ENCODE data around the gene NF2. TPM values are rescaled to one million over a fixed set of nuclear protein-coding genes. Genes with fewer than 3 reads are reported as not detected.

The NF2 gene
- total RNA-seq, 1 donor from 2014 or later: 35.4 TPM

GRCh38 chr22:29705651-29706050, 102.2 kb downstream of the NF2 start:
- DNase-seq: no peak
- H3K4me3 Mint-ChIP-seq (ENCODE audit: unreplicated experiment): no peak overlapping the region
- no peaks in the 10 kb centered on the region for H3K9me3 Mint-ChIP-seq (ENCODE audit: unreplicated experiment)
- no peaks in the 10 kb centered on the region for H3K36me3 Mint-ChIP-seq (ENCODE audit: unreplicated experiment)
- H3K4me1 Mint-ChIP-seq (ENCODE audit: low read depth, unreplicated experiment): peaks cover 27% of the 10 kb centered on the region
- H3K27me3 Mint-ChIP-seq (ENCODE audit: unreplicated experiment): peaks cover 3% of the 10 kb centered on the region
- TF ChIP-seq CTCF (IDR thresholded peaks at IDR 0.05; ENCODE audit: partially characterized antibody, unreplicated experiment): no peak
- H3K27ac Mint-ChIP-seq (ENCODE audit: unreplicated experiment): no peak overlapping the region

GRCh38 chr22:29706486-29706885, 103.1 kb downstream of the NF2 start:
- no peak for TF ChIP-seq CTCF (IDR thresholded peaks at IDR 0.05; ENCODE audit: partially characterized antibody, unreplicated experiment)
- Mint-ChIP-seq H3K27me3 (ENCODE audit: unreplicated experiment) (peaks cover 3% of the 10 kb centered on the region), H3K36me3 (ENCODE audit: unreplicated experiment) (no peaks in the 10 kb centered on the region), H3K4me1 (ENCODE audit: low read depth, unreplicated experiment) (peaks cover 24% of the 10 kb centered on the region), H3K4me3 (ENCODE audit: unreplicated experiment) (no peak overlapping the region), H3K9me3 (ENCODE audit: unreplicated experiment) (no peaks in the 10 kb centered on the region), H3K27ac (ENCODE audit: unreplicated experiment) (peak overlapping the region; percentile 22)
- DNase-seq: no peak

GRCh38 chr22:29707010-29707409, 103.6 kb downstream of the NF2 start:
- no peak for TF ChIP-seq CTCF (IDR thresholded peaks at IDR 0.05; ENCODE audit: partially characterized antibody, unreplicated experiment)
- H3K4me3 Mint-ChIP-seq (ENCODE audit: unreplicated experiment): no peak overlapping the region
- no peak for DNase-seq
- H3K9me3 Mint-ChIP-seq (ENCODE audit: unreplicated experiment): no peaks in the 10 kb centered on the region
- H3K27ac Mint-ChIP-seq (ENCODE audit: unreplicated experiment): peak overlapping the region; percentile 38
- peaks cover 22% of the 10 kb centered on the region for H3K4me1 Mint-ChIP-seq (ENCODE audit: low read depth, unreplicated experiment)
- peaks cover 4% of the 10 kb centered on the region for H3K27me3 Mint-ChIP-seq (ENCODE audit: unreplicated experiment)
- no peaks in the 10 kb centered on the region for H3K36me3 Mint-ChIP-seq (ENCODE audit: unreplicated experiment)

- TF ChIP-seq CTCF (IDR thresholded peaks at IDR 0.05; ENCODE audit: partially characterized antibody, unreplicated experiment): no peak
- peaks cover 8% of the 10 kb centered on the region for H3K27me3 Mint-ChIP-seq (ENCODE audit: unreplicated experiment)
- no peaks in the 10 kb centered on the region for H3K36me3 Mint-ChIP-seq (ENCODE audit: unreplicated experiment)
- peak overlapping the region; percentile 38 for H3K27ac Mint-ChIP-seq (ENCODE audit: unreplicated experiment)
- peaks cover 23% of the 10 kb centered on the region for H3K4me1 Mint-ChIP-seq (ENCODE audit: low read depth, unreplicated experiment)
- H3K4me3 Mint-ChIP-seq (ENCODE audit: unreplicated experiment): no peak overlapping the region
- H3K9me3 Mint-ChIP-seq (ENCODE audit: unreplicated experiment): no peaks in the 10 kb centered on the region
- no peak for DNase-seq
These were observed 104.0 kb downstream of the NF2 start for GRCh38 chr22:29707471-29707870.

GRCh38 chr22:29710193-29710592, 106.8 kb downstream of the NF2 start:
- TF ChIP-seq CTCF (IDR thresholded peaks at IDR 0.05; ENCODE audit: partially characterized antibody, unreplicated experiment): no peak
- no peaks in the 10 kb centered on the region for H3K36me3 Mint-ChIP-seq (ENCODE audit: unreplicated experiment)
- peaks cover 15% of the 10 kb centered on the region for H3K27me3 Mint-ChIP-seq (ENCODE audit: unreplicated experiment)
- peaks cover 30% of the 10 kb centered on the region for H3K4me1 Mint-ChIP-seq (ENCODE audit: low read depth, unreplicated experiment)
- DNase-seq: no peak
- peaks cover 3% of the 10 kb centered on the region for H3K9me3 Mint-ChIP-seq (ENCODE audit: unreplicated experiment)
- no peak overlapping the region for H3K4me3 Mint-ChIP-seq (ENCODE audit: unreplicated experiment)
- no peak overlapping the region for H3K27ac Mint-ChIP-seq (ENCODE audit: unreplicated experiment)

Data from glutamatergic neuron (in vitro differentiated cells).